GM12878 (cell line): ENCODE measurements around the gene RPS19BP1. TPM values are rescaled to one million over a fixed set of nuclear protein-coding genes. Genes with fewer than 3 reads are reported as not detected.

Source experiments
- ASH2L ChIP-seq: fragments of 300-600, 200-600 bp; sonication (generic); IDR thresholded peaks from 2 replicates; pipeline ENCODE4 v1.6.1; 2017; ENCODE audit warnings: low read depth, mild to moderate bottlenecking, borderline replicate concordance
- BCLAF1 ChIP-seq: fragments of 450-650 bp; IDR thresholded peaks from 2 replicates; pipeline ENCODE4 v1.6.1; 2017; ENCODE audit warnings: antibody characterized with exemption, mild to moderate bottlenecking, moderate library complexity
- BHLHE40 ChIP-seq, 2 experiments: fragments of 450-650 bp in 1 of 2; IDR thresholded peaks; 2 replicates each; pipeline ENCODE4 v1.6.1; 2011 to 2017; ENCODE audit warnings: low read depth in 2 of 2, borderline replicate concordance in 1 of 2, improper control_type of control experiment in 1 of 2, low read length in 1 of 2, mild to moderate bottlenecking in 1 of 2
- CBFB ChIP-seq: IDR thresholded peaks from 2 replicates; pipeline ENCODE4 v1.6.1; 2016; ENCODE audit warnings: antibody characterized with exemption, low read depth
- DPF2 ChIP-seq: fragments of 450-650 bp; IDR thresholded peaks from 2 replicates; pipeline ENCODE4 v1.6.1; 2017; ENCODE audit warnings: mild to moderate bottlenecking
- HDGF ChIP-seq: fragments of 450-650 bp; IDR thresholded peaks from 2 replicates; pipeline ENCODE4 v1.6.1; 2016; ENCODE audit warnings: antibody characterized with exemption
- IRF4 ChIP-seq: IDR thresholded peaks from 2 replicates; pipeline ENCODE4 v1.6.1; 2011; ENCODE audit warnings: low read depth, low read length
- MYB ChIP-seq: fragments of 150-350 bp; IDR thresholded peaks from 2 replicates; pipeline ENCODE4 v1.6.1; 2014; ENCODE audit warnings: mild to moderate bottlenecking, low read depth, low read length, borderline replicate concordance
- RAD21 ChIP-seq: IDR thresholded peaks from 2 replicates; pipeline ENCODE4 v1.6.1; 2011; ENCODE audit warnings: mild to moderate bottlenecking, low read depth, low read length, moderate library complexity; ENCODE audit not compliant: insufficient read depth
- RELB ChIP-seq: fragments of 450-650 bp; IDR thresholded peaks from 2 replicates; pipeline ENCODE4 v1.6.1; 2017; ENCODE audit warnings: low read depth, mild to moderate bottlenecking, moderate library complexity
- SIX5 ChIP-seq: IDR thresholded peaks from 2 replicates; pipeline ENCODE4 v1.6.1; 2011; ENCODE audit warnings: mild to moderate bottlenecking, low read depth, low read length, moderate library complexity; ENCODE audit not compliant: severe bottlenecking
- SMC3 ChIP-seq: IDR thresholded peaks from 2 replicates; pipeline ENCODE4 v1.6.1; 2011; ENCODE audit warnings: low read length, improper control_type of control experiment, borderline replicate concordance
- SPI1 ChIP-seq: IDR thresholded peaks from 2 replicates; pipeline ENCODE4 v1.6.1; 2011; ENCODE audit warnings: low read depth, mild to moderate bottlenecking, low read length, moderate library complexity, borderline replicate concordance; ENCODE audit not compliant: insufficient read depth
- SREBF2 ChIP-seq: IDR thresholded peaks from 2 replicates; pipeline ENCODE4 v1.6.1; 2012; ENCODE audit warnings: mild to moderate bottlenecking, low read length
- ZBTB33 ChIP-seq: fragments of 450-650 bp; IDR thresholded peaks from 2 replicates; pipeline ENCODE4 v1.6.1; 2017; ENCODE audit warnings: mild to moderate bottlenecking
- ZNF24 ChIP-seq: fragments of 450-650 bp; IDR thresholded peaks from 2 replicates; pipeline ENCODE4 v1.6.1; 2017; ENCODE audit warnings: antibody characterized with exemption, mild to moderate bottlenecking
- ZNF622 ChIP-seq: fragments of 450-650 bp; IDR thresholded peaks from 2 replicates; pipeline ENCODE4 v1.6.1; 2017; ENCODE audit warnings: mild to moderate bottlenecking, inconsistent platforms
- polyA plus RNA-seq, 11 experiments: library from polyadenylated mRNA; depleted of rRNA in 4 of 11; unstranded in 6 of 11; stranded (reverse) in 5 of 11; fragments of >200 nt; fragmentation: Nextera tagmentation in 4 of 11; fragmentation: Illumina TruSeq in 1 of 11; extraction: Ambion mirVana in 4 of 11; extraction: Trizol in 1 of 11; gene quantifications; 1 replicate in 1 of 11; 2 replicates in 10 of 11; pipeline versions ENCODE4 v1.2.1 to v1.2.3, GENCODE V29; 2011 to 2016; ENCODE audit warnings: inconsistent platforms in 2 of 11, missing spikeins in 2 of 11, low read depth in 1 of 11
- total RNA-seq, 4 experiments: library from RNA; depleted of rRNA in 3 of 4; stranded (reverse); fragments of >200 nt in 3 of 4; fragmentation: Illumina TruSeq in 1 of 4; extraction: Trizol in 1 of 4; gene quantifications; 2 replicates each; pipeline versions ENCODE4 v1.2.1 to v1.2.3, GENCODE V29; 2013 to 2021
- TF ChIP-seq, protein P1 (sequence below): fragments of 450-650 bp; formaldehyde crosslinking; IDR thresholded peaks from 2 replicates; pipeline ENCODE4 v1.5.0; 2022; ENCODE audit warnings: mild to moderate bottlenecking, missing genetic modification characterization

Gene RPS19BP1
- total and polyA plus RNA-seq, 10 of the 15 experiments (the other 5 are each of a cell fraction or from before 2014, with no cell fraction given), result 2.7 to 206 (median 78.6) TPM

DNA sequence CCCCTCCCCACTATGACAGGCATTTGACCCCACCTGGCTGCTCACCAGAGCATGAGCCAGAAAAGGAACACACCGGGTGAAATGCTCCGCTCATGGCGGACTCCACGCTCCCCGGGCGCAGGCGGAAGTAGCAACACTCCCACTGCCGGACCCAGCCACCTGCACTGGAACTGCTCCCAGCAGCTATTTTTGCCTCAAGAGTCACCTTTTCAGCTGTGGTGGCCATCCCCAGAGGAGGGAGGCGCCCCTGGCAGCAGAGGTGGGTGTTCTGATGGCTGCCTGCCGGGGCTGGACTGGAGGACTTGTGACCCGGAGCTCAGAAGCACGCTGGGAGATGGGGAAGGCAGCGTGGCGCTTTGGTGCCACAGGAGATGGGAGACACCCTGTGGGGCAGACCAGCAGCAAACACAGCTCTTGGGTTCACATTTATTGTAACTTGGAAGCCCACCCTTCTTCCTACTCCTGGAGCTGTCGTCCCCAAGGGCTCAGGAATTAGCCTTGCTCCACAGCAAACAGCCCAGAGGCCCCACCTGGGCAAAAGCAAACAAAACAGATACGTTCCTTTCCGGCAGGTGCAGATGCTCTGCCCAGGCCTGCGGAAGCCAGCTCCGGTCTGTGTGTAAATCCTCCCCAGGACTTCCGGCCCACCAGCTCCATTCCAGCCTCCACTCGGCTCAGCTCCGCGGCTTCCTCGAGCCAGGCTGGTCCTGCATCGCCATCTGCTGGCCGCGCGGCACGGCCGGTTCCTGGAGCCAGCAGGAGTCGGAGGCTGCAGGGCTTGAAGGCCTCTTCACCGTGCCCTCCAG is 3.7 kb downstream of the RPS19BP1 start (continued):
- TF ChIP-seq SPI1 (no peak), DPF2 (peak; percentile 77), ZNF24 (peak; percentile 83), SMC3 (peak; percentile 98), ZBTB33 (no peak), BCLAF1 (0 out of 2 replicates have a peak, but pooled peaks have one; percentile 15), RAD21 (peak; percentile 88), SREBF2 (no peak), RELB (peak; percentile 84), HDGF (0 out of 2 replicates have a peak, but pooled peaks have one; percentile 13), SIX5 (peak; percentile 26), MYB (no peak), CBFB (peak; percentile 80), IRF4 (peak; percentile 89), ASH2L (no peak), ZNF622 (no peak), BHLHE40 (IDR thresholded peaks at IDR 0.05; ENCODE audit: borderline replicate concordance in 1 of 2, low read depth in 2 of 2, low read length in 1 of 2) (peak; percentile 61 to 78; a peak in 3 of 4 replicates)
- TF ChIP-seq, protein P1, sequence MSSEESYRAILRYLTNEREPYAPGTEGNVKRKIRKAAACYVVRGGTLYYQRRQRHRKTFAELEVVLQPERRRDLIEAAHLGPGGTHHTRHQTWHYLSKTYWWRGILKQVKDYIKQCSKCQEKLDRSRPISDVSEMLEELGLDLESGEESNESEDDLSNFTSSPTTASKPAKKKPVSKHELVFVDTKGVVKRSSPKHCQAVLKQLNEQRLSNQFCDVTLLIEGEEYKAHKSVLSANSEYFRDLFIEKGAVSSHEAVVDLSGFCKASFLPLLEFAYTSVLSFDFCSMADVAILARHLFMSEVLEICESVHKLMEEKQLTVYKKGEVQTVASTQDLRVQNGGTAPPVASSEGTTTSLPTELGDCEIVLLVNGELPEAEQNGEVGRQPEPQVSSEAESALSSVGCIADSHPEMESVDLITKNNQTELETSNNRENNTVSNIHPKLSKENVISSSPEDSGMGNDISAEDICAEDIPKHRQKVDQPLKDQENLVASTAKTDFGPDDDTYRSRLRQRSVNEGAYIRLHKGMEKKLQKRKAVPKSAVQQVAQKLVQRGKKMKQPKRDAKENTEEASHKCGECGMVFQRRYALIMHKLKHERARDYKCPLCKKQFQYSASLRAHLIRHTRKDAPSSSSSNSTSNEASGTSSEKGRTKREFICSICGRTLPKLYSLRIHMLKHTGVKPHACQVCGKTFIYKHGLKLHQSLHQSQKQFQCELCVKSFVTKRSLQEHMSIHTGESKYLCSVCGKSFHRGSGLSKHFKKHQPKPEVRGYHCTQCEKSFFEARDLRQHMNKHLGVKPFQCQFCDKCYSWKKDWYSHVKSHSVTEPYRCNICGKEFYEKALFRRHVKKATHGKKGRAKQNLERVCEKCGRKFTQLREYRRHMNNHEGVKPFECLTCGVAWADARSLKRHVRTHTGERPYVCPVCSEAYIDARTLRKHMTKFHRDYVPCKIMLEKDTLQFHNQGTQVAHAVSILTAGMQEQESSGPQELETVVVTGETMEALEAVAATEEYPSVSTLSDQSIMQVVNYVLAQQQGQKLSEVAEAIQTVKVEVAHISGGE (CRISPR knock-in tag), result no peak
